Neural crest cell (in vitro differentiated cells): ENCODE data around the gene LIPI. TPM values are rescaled to one million over a fixed set of nuclear protein-coding genes. Genes with fewer than 3 reads are reported as not detected.
"Not testable (repeated sequence)": the region's sequence is repeated elsewhere in the genome, so short reads cannot be mapped to it uniquely, and the experiment has no call there.

Source experiments
- DNase-seq: peaks from one replicate; pipeline ENCODE4 v3.0.0; 2021; ENCODE audit warnings: low read depth, mixed read lengths, low spot score
- H3K27ac Mint-ChIP-seq: one replicate; pipeline ENCODE4 v1.8.0; 2021; ENCODE audit warnings: mild to moderate bottlenecking, mixed read lengths; ENCODE audit not compliant: unreplicated experiment
- H3K27me3 Mint-ChIP-seq: 2 replicates; pipeline ENCODE4 v1.8.0; 2021; ENCODE audit warnings: low read depth, mild to moderate bottlenecking, mixed read lengths
- H3K36me3 Mint-ChIP-seq: 2 replicates; pipeline ENCODE4 v1.8.0; 2021; ENCODE audit warnings: low read depth, mild to moderate bottlenecking, mixed read lengths
- H3K4me1 Mint-ChIP-seq: 2 replicates; pipeline ENCODE4 v1.8.0; 2021; ENCODE audit warnings: mixed read lengths
- H3K4me3 Mint-ChIP-seq: one replicate; pipeline ENCODE4 v1.8.0; 2021; ENCODE audit warnings: mild to moderate bottlenecking, mixed read lengths
- H3K9me3 Mint-ChIP-seq: 2 replicates; pipeline ENCODE4 v1.8.0; 2021; ENCODE audit warnings: mixed read lengths
- CTCF ChIP-seq: fragments of 200-600 bp; sonication (generic); conservative IDR thresholded peaks from 2 replicates; pipeline ENCODE4 v1.5.0; 2021; ENCODE audit warnings: antibody characterized with exemption, mild to moderate bottlenecking
- total RNA-seq: library from RNA; stranded (reverse); gene quantifications from 2 replicates; pipeline ENCODE4 v1.2.1, GENCODE V29; 2021

Gene LIPI
- total RNA-seq, 1 donor from 2014 or later: not detected

DNA sequence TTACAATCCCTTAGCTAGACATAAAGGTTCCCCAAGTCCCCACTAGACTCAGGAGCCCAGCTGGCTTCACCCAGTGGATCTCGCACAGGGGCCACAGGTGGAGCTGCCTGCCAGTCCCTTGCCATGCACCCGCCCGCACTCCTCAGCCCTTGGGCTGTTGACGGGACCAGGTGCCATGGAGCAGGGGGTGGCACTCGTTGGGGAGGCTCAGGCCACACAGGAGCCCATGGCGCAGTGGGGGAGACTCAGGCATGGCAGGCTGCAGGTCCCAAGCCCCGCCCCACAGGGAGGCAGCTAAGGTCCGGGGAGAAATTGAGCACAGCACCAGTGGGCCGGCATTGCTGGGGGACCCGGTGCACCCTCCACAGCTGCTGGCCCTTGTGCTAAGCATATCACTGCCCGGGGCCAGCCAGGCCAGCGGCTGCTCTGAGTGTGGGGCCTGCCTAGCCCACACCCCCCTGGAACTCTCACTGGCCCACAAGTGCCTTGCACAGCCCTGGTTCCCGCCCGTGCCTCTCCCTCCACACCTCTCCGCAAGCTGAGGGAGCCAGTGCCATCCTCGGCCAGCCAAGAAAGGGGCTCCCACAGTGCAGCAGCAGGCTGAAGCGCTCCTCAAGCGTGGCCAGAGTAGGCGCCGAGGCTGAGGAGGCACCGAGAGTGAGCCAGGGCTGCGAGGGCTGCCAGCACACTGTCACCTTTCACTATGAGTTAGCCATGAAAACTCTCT, 117.8 kb downstream of the LIPI start:
- no peaks in the 10 kb centered on the region for H3K27me3 Mint-ChIP-seq
- H3K36me3 Mint-ChIP-seq: peaks cover 30% of the 10 kb centered on the region
- no peak for DNase-seq
- peaks cover 5% of the 10 kb centered on the region for H3K4me1 Mint-ChIP-seq
- peaks cover 14% of the 10 kb centered on the region for H3K9me3 Mint-ChIP-seq
- no peak overlapping the region for H3K4me3 Mint-ChIP-seq
- H3K27ac Mint-ChIP-seq: no peak overlapping the region
- no peak for TF ChIP-seq CTCF

- DNase-seq, H3K27me3 Mint-ChIP-seq, H3K27ac Mint-ChIP-seq, H3K9me3 Mint-ChIP-seq, H3K4me3 Mint-ChIP-seq, H3K4me1 Mint-ChIP-seq: not testable (repeated sequence)
- H3K36me3 Mint-ChIP-seq: peaks cover 24% of the 10 kb centered on the region
These were observed 120.6 kb downstream of the LIPI start for GRCh38 chr21:14090184-14090583.

GRCh38 chr21:14088391-14088790, 122.4 kb downstream of the LIPI start:
- Mint-ChIP-seq H3K27ac (no peak overlapping the region), H3K4me3 (no peak overlapping the region), H3K27me3 (no peaks in the 10 kb centered on the region), H3K9me3 (peaks cover 7% of the 10 kb centered on the region), H3K36me3 (peaks cover 22% of the 10 kb centered on the region), H3K4me1 (no peaks in the 10 kb centered on the region)
- no peak for DNase-seq
- no peak for TF ChIP-seq CTCF

- TF ChIP-seq CTCF: no peak
- no peak for DNase-seq
- H3K9me3 Mint-ChIP-seq: peaks cover 7% of the 10 kb centered on the region
- H3K27ac Mint-ChIP-seq: no peak overlapping the region
- H3K36me3 Mint-ChIP-seq: peaks cover 18% of the 10 kb centered on the region
- no peak overlapping the region for H3K4me3 Mint-ChIP-seq
- H3K4me1 Mint-ChIP-seq: no peaks in the 10 kb centered on the region
- no peaks in the 10 kb centered on the region for H3K27me3 Mint-ChIP-seq
These were observed 124.2 kb downstream of the LIPI start for GRCh38 chr21:14086553-14086952.

DNA sequence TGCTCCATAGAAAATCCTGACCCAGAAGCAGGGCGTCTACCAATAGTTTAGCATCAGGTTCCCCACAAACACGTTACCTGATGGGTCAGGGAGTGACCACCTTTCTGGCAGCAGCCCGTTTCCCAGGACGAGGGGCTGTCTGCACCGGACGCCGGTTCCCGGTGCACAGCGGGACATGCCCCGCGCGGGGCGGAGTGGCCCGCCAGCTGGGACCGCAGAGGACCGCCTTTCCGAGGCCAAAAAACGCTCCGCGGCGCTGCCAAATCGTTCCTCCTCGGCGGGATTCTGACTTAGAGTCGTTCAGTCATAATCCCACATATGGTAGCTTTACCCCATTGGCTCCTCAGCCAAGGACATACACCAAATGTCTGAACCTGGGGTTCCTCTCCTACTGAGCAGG, 126.1 kb downstream of the LIPI start:
- H3K9me3 Mint-ChIP-seq: peaks cover 4% of the 10 kb centered on the region
- no peaks in the 10 kb centered on the region for H3K27me3 Mint-ChIP-seq
- no peak for TF ChIP-seq CTCF
- no peak overlapping the region for H3K4me3 Mint-ChIP-seq
- DNase-seq: no peak
- peaks cover 16% of the 10 kb centered on the region for H3K36me3 Mint-ChIP-seq
- H3K27ac Mint-ChIP-seq: no peak overlapping the region
- H3K4me1 Mint-ChIP-seq: peaks cover 6% of the 10 kb centered on the region

- Mint-ChIP-seq H3K4me3 (no peak overlapping the region), H3K27ac (no peak overlapping the region), H3K9me3 (peaks cover 3% of the 10 kb centered on the region), H3K27me3 (no peaks in the 10 kb centered on the region), H3K36me3 (peaks cover 12% of the 10 kb centered on the region), H3K4me1 (peaks cover 6% of the 10 kb centered on the region)
- no peak for TF ChIP-seq CTCF
- no peak for DNase-seq
These were observed 126.7 kb downstream of the LIPI start for GRCh38 chr21:14084068-14084501.
